Measurements from ENCODE around the gene TUBGCP4.

The TUBGCP4 gene

GRCh38 chr15:43404130-43404529, 33.2 kb downstream of the TUBGCP4 start:
- no peak for DNase-seq

- DNase-seq = no peak
Observed at GRCh38 chr15:43406189-43406588, 35.3 kb downstream of the TUBGCP4 start.

- DNase-seq = no peak
Observed at GRCh38 chr15:43406808-43407207, 35.9 kb downstream of the TUBGCP4 start.

- DNase-seq = no peak
Observed at GRCh38 chr15:43408789-43409188, 37.9 kb downstream of the TUBGCP4 start.

- DNase-seq = no peak
Observed at GRCh38 chr15:43410572-43411214, 39.8 kb downstream of the TUBGCP4 start.

GRCh38 chr15:43412096-43412495, 41.2 kb downstream of the TUBGCP4 start:
- no peak for DNase-seq

- DNase-seq = no peak
Observed at GRCh38 chr15:43414196-43414595, 43.3 kb downstream of the TUBGCP4 start.

GRCh38 chr15:43420435-43420834, 49.5 kb downstream of the TUBGCP4 start:
- DNase-seq = no peak

GRCh38 chr15:43420876-43421275, 50.0 kb downstream of the TUBGCP4 start:
- no peak for DNase-seq

- DNase-seq = no peak
Observed at GRCh38 chr15:43423793-43424192, 52.9 kb downstream of the TUBGCP4 start.

- no peak for DNase-seq
Observed at GRCh38 chr15:43429687-43430086, 58.8 kb downstream of the TUBGCP4 start.

- DNase-seq = no peak
Observed at GRCh38 chr15:43433165-43433564, 62.3 kb downstream of the TUBGCP4 start.

GRCh38 chr15:43433661-43434303, 62.9 kb downstream of the TUBGCP4 start:
- no peak for DNase-seq

- no peak for DNase-seq
Observed at GRCh38 chr15:43434446-43434845, 63.5 kb downstream of the TUBGCP4 start.

GRCh38 chr15:43436395-43436794, 65.5 kb downstream of the TUBGCP4 start:
- DNase-seq = no peak

GRCh38 chr15:43439268-43439667, 68.4 kb downstream of the TUBGCP4 start:
- DNase-seq = no peak

GRCh38 chr15:43440721-43441281, 69.9 kb downstream of the TUBGCP4 start:
- DNase-seq = peak; percentile 58

GRCh38 chr15:43441316-43441715, 70.4 kb downstream of the TUBGCP4 start:
- no peak for DNase-seq

GRCh38 chr15:43446344-43446743, 75.4 kb downstream of the TUBGCP4 start:
- no peak for DNase-seq

- no peak for DNase-seq
Observed at GRCh38 chr15:43449981-43450380, 79.1 kb downstream of the TUBGCP4 start.

Measured in activated CD8-positive, alpha-beta memory T cell treated with anti-CD3 and anti-CD28 coated beads for 24 hours (primary cell).